Measurements from ENCODE around the gene TSEN34.

DNA sequence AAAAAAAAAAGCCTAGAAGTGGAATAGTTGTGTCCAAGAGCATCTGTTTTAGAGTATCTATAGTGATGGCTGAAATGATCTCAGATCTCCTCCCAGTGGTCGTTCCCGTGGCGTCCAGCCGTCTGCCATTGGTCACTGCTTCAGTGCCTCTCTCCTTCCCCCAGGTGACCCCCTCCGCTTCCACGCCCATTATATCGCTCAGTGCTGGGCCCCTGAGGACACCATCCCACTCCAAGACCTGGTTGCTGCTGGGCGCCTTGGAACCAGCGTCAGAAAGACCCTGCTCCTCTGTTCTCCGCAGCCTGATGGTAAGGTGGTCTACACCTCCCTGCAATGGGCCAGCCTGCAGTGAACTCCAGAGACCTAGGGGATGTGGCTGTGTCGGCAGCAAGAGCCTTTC, 1.9 kb downstream of the TSEN34 start:
- TF ChIP-seq, protein P1, sequence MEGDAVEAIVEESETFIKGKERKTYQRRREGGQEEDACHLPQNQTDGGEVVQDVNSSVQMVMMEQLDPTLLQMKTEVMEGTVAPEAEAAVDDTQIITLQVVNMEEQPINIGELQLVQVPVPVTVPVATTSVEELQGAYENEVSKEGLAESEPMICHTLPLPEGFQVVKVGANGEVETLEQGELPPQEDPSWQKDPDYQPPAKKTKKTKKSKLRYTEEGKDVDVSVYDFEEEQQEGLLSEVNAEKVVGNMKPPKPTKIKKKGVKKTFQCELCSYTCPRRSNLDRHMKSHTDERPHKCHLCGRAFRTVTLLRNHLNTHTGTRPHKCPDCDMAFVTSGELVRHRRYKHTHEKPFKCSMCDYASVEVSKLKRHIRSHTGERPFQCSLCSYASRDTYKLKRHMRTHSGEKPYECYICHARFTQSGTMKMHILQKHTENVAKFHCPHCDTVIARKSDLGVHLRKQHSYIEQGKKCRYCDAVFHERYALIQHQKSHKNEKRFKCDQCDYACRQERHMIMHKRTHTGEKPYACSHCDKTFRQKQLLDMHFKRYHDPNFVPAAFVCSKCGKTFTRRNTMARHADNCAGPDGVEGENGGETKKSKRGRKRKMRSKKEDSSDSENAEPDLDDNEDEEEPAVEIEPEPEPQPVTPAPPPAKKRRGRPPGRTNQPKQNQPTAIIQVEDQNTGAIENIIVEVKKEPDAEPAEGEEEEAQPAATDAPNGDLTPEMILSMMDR (conservative IDR thresholded peaks at IDR 0.05; ENCODE audit: low read depth, low read length) = no peak
- TF ChIP-seq EZH2 (IDR thresholded peaks at IDR 0.05; ENCODE audit: borderline replicate concordance, low read depth, low read length, poor library complexity, severe bottlenecking) = no peak
